Trophoblast cell (in vitro differentiated cells and primary cell): ENCODE measurements around the gene TAS1R3.
A peak's percentile ranks its signal among the peaks of the same experiment; 100 is the strongest.

ENCODE experiments used
- DNase-seq, 2 donors: peaks; one replicate each; pipeline ENCODE4 v3.0.0-alpha.2; 2016
- H2AFZ ChIP-seq: 2 replicates; pipeline ENCODE4 v1.6.1; 2013; ENCODE audit warnings: low read length, moderate library complexity, mild to moderate bottlenecking; ENCODE audit not compliant: insufficient read depth, poor library complexity
- H2AK5ac ChIP-seq: 2 replicates; pipeline ENCODE4 v1.6.1; 2013; ENCODE audit warnings: mild to moderate bottlenecking, low read length
- H2BK120ac ChIP-seq: 2 replicates; pipeline ENCODE4 v1.6.1; 2013; ENCODE audit warnings: low read length, mild to moderate bottlenecking, moderate library complexity; ENCODE audit not compliant: insufficient read depth, poor library complexity
- H2BK12ac ChIP-seq: 2 replicates; pipeline ENCODE4 v1.6.1; 2013; ENCODE audit warnings: mild to moderate bottlenecking, low read length, moderate library complexity
- H2BK5ac ChIP-seq: 2 replicates; pipeline ENCODE4 v1.6.1; 2013; ENCODE audit warnings: low read length, low read depth, moderate library complexity, mild to moderate bottlenecking; ENCODE audit not compliant: poor library complexity
- H3K14ac ChIP-seq: 2 replicates; pipeline ENCODE4 v1.6.1; 2013; ENCODE audit warnings: mild to moderate bottlenecking, low read length
- H3K18ac ChIP-seq: 2 replicates; pipeline ENCODE4 v1.6.1; 2013; ENCODE audit warnings: mild to moderate bottlenecking, low read length
- H3K23ac ChIP-seq: 2 replicates; pipeline ENCODE4 v1.6.1; 2013; ENCODE audit warnings: low read length
- H3K27ac ChIP-seq: 2 replicates; pipeline ENCODE4 v1.5.1; 2013; ENCODE audit warnings: low read depth, mild to moderate bottlenecking, inconsistent platforms, low read length, moderate library complexity
- H3K27me3 ChIP-seq: 2 replicates; pipeline ENCODE4 v1.6.1; 2013; ENCODE audit warnings: inconsistent platforms, mild to moderate bottlenecking, low read length, moderate library complexity; ENCODE audit not compliant: insufficient read depth
- H3K36me3 ChIP-seq, 2 experiments: 1 replicate in 1 of 2; 2 replicates in 1 of 2; pipeline ENCODE4 v1.6.1; 2013; ENCODE audit warnings: low read length in 2 of 2, mild to moderate bottlenecking in 2 of 2, moderate library complexity in 1 of 2; ENCODE audit not compliant: insufficient read depth in 2 of 2, control insufficient read depth in 1 of 2
- H3K4ac ChIP-seq: 2 replicates; pipeline ENCODE4 v1.6.1; 2013; ENCODE audit warnings: low read depth, mild to moderate bottlenecking, low read length, moderate library complexity
- H3K4me1 ChIP-seq, 2 experiments: 1 replicate in 1 of 2; 2 replicates in 1 of 2; pipeline ENCODE4 v1.6.1; 2013; ENCODE audit warnings: low read length in 2 of 2, mild to moderate bottlenecking in 2 of 2, moderate library complexity in 1 of 2; ENCODE audit not compliant: insufficient read depth in 2 of 2, control insufficient read depth in 1 of 2
- H3K4me2 ChIP-seq: 2 replicates; pipeline ENCODE4 v1.6.1; 2013; ENCODE audit warnings: inconsistent platforms, mild to moderate bottlenecking, low read length, moderate library complexity
- H3K4me3 ChIP-seq: 2 replicates; pipeline ENCODE4 v1.5.1; 2013; ENCODE audit warnings: mild to moderate bottlenecking, low read depth, low read length, inconsistent platforms
- H3K79me1 ChIP-seq: one replicate; pipeline ENCODE4 v1.6.1; 2013; ENCODE audit warnings: low read length
- H3K79me2 ChIP-seq: 2 replicates; pipeline ENCODE4 v1.6.1; 2013; ENCODE audit warnings: low read length, mild to moderate bottlenecking; ENCODE audit not compliant: control insufficient read depth, insufficient read depth, poor library complexity
- H3K9ac ChIP-seq: 2 replicates; pipeline ENCODE4 v1.6.1; 2013; ENCODE audit warnings: mild to moderate bottlenecking, low read length
- H3K9me3 ChIP-seq: 2 replicates; pipeline ENCODE4 v1.6.1; 2013; ENCODE audit warnings: low read depth, mild to moderate bottlenecking, control low read depth, inconsistent platforms, low read length; ENCODE audit not compliant: insufficient read depth
- H4K12ac ChIP-seq: 2 replicates; pipeline ENCODE4 v1.6.1; 2013; ENCODE audit warnings: low read depth, mild to moderate bottlenecking, low read length, moderate library complexity
- H4K8ac ChIP-seq: 2 replicates; pipeline ENCODE4 v1.6.1; 2013; ENCODE audit warnings: low read depth, mild to moderate bottlenecking, low read length, moderate library complexity
- H4K91ac ChIP-seq: one replicate; pipeline ENCODE4 v1.6.1; 2013; ENCODE audit warnings: low read depth, mild to moderate bottlenecking, low read length, moderate library complexity
- WGBS: extraction: QIAGEN DNeasy Blood & Tissue Kit; methylation state at CpG from one replicate; pipeline ENCODE4 v1.1.7; 2013; ENCODE audit warnings: missing lambda C conversion rate; ENCODE audit not compliant: insufficient read length, insufficient coverage; ENCODE audit errors: extremely low coverage; 5-methylcytosine and 5-hydroxymethylcytosine counted together

Gene TAS1R3

GRCh38 chr1:1359308-1359663, 28.2 kb downstream of the TAS1R3 start:
- Histone ChIP-seq H4K12ac (peak overlapping the region; percentile 85), H3K23ac (no peak overlapping the region), H3K18ac (peak overlapping the region; percentile 86), H3K9me3 (no peaks in the 10 kb centered on the region), H3K27me3 (peaks cover 6% of the 10 kb centered on the region), H2AFZ (peak overlapping the region; percentile 14), H3K79me2 (peaks cover 24% of the 10 kb centered on the region), H2AK5ac (peak overlapping the region; percentile 85), H3K4me2 (peak overlapping the region; percentile 49), H3K14ac (peak overlapping the region; percentile 94), H3K79me1 (peaks cover 48% of the 10 kb centered on the region), H4K91ac (peak overlapping the region; percentile 91), H3K4ac (peak overlapping the region; percentile 85), H3K36me3 (peaks cover 7 to 8% of the 10 kb centered on the region in 2 experiments), H3K9ac (peak overlapping the region; percentile 44), H2BK120ac (peak overlapping the region; percentile 99), H2BK12ac (peak overlapping the region; percentile 95), H3K27ac (peak overlapping the region; percentile 97), H4K8ac (peak overlapping the region; percentile 88), H3K4me3 (no peak overlapping the region), H2BK5ac (peak overlapping the region; percentile 84), H3K4me1 (peaks cover 36 to 43% of the 10 kb centered on the region in 2 experiments)
- DNase-seq: no peak
- WGBS: no CpG with 5 or more reads among the region's 6 CpGs

- peaks cover 24% of the 10 kb centered on the region for H3K79me2 ChIP-seq
- WGBS: no CpG with 5 or more reads among the region's 28 CpGs
Observed at GRCh38 chr1:1359664-1360468, 28.8 kb downstream of the TAS1R3 start.

GRCh38 chr1:1360506-1361169, 29.6 kb downstream of the TAS1R3 start:
- Histone ChIP-seq H3K79me1 (peaks cover 46% of the 10 kb centered on the region), H4K8ac (peak overlapping the region; percentile 8), H3K36me3 (no peaks in the 10 kb centered on the region), H3K4me3 (peak overlapping the region; percentile 18), H3K14ac (peak overlapping the region; percentile 74), H3K4ac (peak overlapping the region; percentile 3), H3K9me3 (no peaks in the 10 kb centered on the region), H3K9ac (no peak overlapping the region), H2AK5ac (peak overlapping the region; percentile 45), H3K4me1 (peaks cover 29 to 34% of the 10 kb centered on the region in 2 experiments), H3K18ac (peak overlapping the region; percentile 24), H3K23ac (no peak overlapping the region), H2BK120ac (peak overlapping the region; percentile 69), H3K4me2 (peak overlapping the region; percentile 12), H4K12ac (no peak overlapping the region), H2BK5ac (peak overlapping the region; percentile 24), H3K27ac (peak overlapping the region; percentile 97), H3K79me2 (peaks cover 24% of the 10 kb centered on the region), H4K91ac (peak overlapping the region; percentile 71), H2BK12ac (peak overlapping the region; percentile 53), H3K27me3 (no peaks in the 10 kb centered on the region), H2AFZ (no peak overlapping the region)
- WGBS: no CpG with 5 or more reads among the region's 20 CpGs
- DNase-seq: peak; percentile 91 to 93

More at GRCh38 chr1:1359664-1360468, 28.8 kb downstream of the TAS1R3 start:
- peak overlapping the region; percentile 59 for H3K4ac ChIP-seq
- H3K23ac ChIP-seq: no peak overlapping the region
- H4K8ac ChIP-seq: peak overlapping the region; percentile 88
- peak overlapping the region; percentile 91 for H4K91ac ChIP-seq
- peak overlapping the region; percentile 86 for H3K18ac ChIP-seq
- peak overlapping the region; percentile 94 for H3K14ac ChIP-seq
- H2BK120ac ChIP-seq: peak overlapping the region; percentile 99
- peak overlapping the region; percentile 84 for H2BK5ac ChIP-seq
- peak overlapping the region; percentile 95 for H2BK12ac ChIP-seq
- H3K36me3 ChIP-seq: peaks cover under 1 to 2% of the 10 kb centered on the region in 2 experiments
- H3K27ac ChIP-seq: peak overlapping the region; percentile 97
- H3K9ac ChIP-seq: peak overlapping the region; percentile 30
- H3K9me3 ChIP-seq: no peaks in the 10 kb centered on the region
- peak overlapping the region; percentile 85 for H4K12ac ChIP-seq
- H3K27me3 ChIP-seq: peaks cover under 1% of the 10 kb centered on the region
- peak overlapping the region; percentile 77 for H2AK5ac ChIP-seq
- H3K4me1 ChIP-seq: peaks cover 30 to 37% of the 10 kb centered on the region in 2 experiments
- peak in 1 of 2 donors; percentile 79 for DNase-seq
- H3K4me3 ChIP-seq: no peak overlapping the region
- peak overlapping the region; percentile 49 for H3K4me2 ChIP-seq
- H2AFZ ChIP-seq: peak overlapping the region; percentile 14
- peaks cover 48% of the 10 kb centered on the region for H3K79me1 ChIP-seq

- no peak overlapping the region for H3K9ac ChIP-seq
- peak overlapping the region; percentile 8 for H4K8ac ChIP-seq
- peak overlapping the region; percentile 97 for H3K27ac ChIP-seq
- H3K79me1 ChIP-seq: peaks cover 46% of the 10 kb centered on the region
- H3K23ac ChIP-seq: no peak overlapping the region
- no peak overlapping the region for H2AFZ ChIP-seq
- peak overlapping the region; percentile 24 for H2BK5ac ChIP-seq
- peak overlapping the region; percentile 24 for H3K18ac ChIP-seq
- peaks cover 24% of the 10 kb centered on the region for H3K79me2 ChIP-seq
- H4K91ac ChIP-seq: peak overlapping the region; percentile 71
- peaks cover 4% of the 10 kb centered on the region for H3K9me3 ChIP-seq
- H2BK12ac ChIP-seq: peak overlapping the region; percentile 53
- H2AK5ac ChIP-seq: peak overlapping the region; percentile 45
- WGBS: no CpG with 5 or more reads among the region's 35 CpGs
- peak overlapping the region; percentile 0 for H4K12ac ChIP-seq
- H3K4me2 ChIP-seq: no peak overlapping the region
- peak overlapping the region; percentile 3 for H3K4ac ChIP-seq
- DNase-seq: peak; percentile 56 to 78
- no peak overlapping the region for H3K4me3 ChIP-seq
- peak overlapping the region; percentile 74 for H3K14ac ChIP-seq
- H3K36me3 ChIP-seq: no peaks in the 10 kb centered on the region
- H2BK120ac ChIP-seq: peak overlapping the region; percentile 69
- H3K27me3 ChIP-seq: no peaks in the 10 kb centered on the region
- H3K4me1 ChIP-seq: peaks cover 29 to 34% of the 10 kb centered on the region in 2 experiments
Observed at GRCh38 chr1:1361233-1361981, 30.3 kb downstream of the TAS1R3 start.
